ENCODE data around the gene E2F4.

E2F4 gene

DNA sequence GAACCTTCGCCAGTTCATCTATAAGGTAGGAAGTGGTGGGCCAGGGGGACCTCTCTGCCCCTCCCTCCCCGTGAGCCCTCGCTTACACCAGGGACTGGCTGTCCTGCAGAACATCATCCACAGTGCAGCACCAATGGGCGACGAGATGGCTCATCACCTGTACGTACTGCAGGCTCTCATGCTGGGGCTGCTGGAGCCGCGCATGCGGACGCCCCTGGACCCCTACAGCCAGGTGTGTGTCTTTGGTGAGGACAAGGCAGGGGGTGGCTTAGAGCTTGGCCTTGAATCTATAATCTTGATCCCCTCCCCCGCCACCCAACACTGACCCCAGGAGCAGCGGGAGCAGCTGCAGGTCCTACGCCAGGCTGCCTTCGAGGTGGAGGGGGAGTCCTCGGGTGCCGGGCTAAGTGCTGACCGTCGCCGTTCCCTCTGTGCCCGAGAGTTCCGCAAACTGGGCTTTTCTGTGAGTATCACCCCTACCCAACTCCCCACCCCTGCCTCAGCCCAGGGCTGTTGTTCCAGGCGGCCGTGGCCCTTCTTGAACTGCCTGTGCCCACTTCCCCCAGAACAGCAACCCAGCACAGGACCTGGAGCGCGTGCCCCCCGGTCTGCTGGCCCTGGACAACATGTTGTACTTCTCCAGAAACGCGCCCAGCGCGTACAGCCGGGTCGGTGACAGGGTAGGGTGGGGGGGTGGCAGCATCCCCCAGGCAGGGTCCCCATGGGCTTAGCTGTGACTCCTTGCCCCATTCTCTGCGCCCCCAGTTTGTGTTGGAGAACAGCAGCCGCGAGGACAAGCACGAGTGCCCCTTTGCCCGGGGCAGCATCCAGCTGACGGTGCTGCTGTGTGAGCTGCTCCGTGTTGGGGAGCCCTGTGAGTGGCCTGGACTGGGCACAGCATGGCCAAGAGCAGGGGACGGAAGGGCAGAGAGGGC, 9.7 kb downstream of the E2F4 start:
- 0 out of 2 replicates have a peak, but pooled peaks cover 3% of the 10 kb centered on the region for H4K20me1 ChIP-seq (ENCODE audit: insufficient read depth, low read length)
- H3K27me3 ChIP-seq (ENCODE audit: low read depth, low read length) = no peaks in the 10 kb centered on the region
- no peak for TF ChIP-seq EZH2phosphoT487 (IDR thresholded peaks at IDR 0.05; ENCODE audit: low read depth)
- TF ChIP-seq, protein P1, sequence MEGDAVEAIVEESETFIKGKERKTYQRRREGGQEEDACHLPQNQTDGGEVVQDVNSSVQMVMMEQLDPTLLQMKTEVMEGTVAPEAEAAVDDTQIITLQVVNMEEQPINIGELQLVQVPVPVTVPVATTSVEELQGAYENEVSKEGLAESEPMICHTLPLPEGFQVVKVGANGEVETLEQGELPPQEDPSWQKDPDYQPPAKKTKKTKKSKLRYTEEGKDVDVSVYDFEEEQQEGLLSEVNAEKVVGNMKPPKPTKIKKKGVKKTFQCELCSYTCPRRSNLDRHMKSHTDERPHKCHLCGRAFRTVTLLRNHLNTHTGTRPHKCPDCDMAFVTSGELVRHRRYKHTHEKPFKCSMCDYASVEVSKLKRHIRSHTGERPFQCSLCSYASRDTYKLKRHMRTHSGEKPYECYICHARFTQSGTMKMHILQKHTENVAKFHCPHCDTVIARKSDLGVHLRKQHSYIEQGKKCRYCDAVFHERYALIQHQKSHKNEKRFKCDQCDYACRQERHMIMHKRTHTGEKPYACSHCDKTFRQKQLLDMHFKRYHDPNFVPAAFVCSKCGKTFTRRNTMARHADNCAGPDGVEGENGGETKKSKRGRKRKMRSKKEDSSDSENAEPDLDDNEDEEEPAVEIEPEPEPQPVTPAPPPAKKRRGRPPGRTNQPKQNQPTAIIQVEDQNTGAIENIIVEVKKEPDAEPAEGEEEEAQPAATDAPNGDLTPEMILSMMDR (IDR thresholded peaks at IDR 0.05; ENCODE audit: low read depth, low read length) = no peak
- no peaks in the 10 kb centered on the region for H3K79me2 ChIP-seq (ENCODE audit: low read length)
- H2AFZ ChIP-seq (ENCODE audit: low read depth, low read length) = no peak overlapping the region
- H3K9me3 ChIP-seq (ENCODE audit: insufficient read depth, low read length) = no peaks in the 10 kb centered on the region
- no peak overlapping the region for H3K27ac ChIP-seq (ENCODE audit: low read length)
- H3K4me3 ChIP-seq (ENCODE audit: low read length) = no peak overlapping the region
- no peak overlapping the region for H3K9ac ChIP-seq (ENCODE audit: low read length)
- no peak overlapping the region for H3K4me2 ChIP-seq (ENCODE audit: low read length)
- H3K36me3 ChIP-seq (replicated peaks; ENCODE audit: low read depth, low read length) = peaks cover 40% of the 10 kb centered on the region
- no peaks in the 10 kb centered on the region for H3K4me1 ChIP-seq (ENCODE audit: low read length)

DNA sequence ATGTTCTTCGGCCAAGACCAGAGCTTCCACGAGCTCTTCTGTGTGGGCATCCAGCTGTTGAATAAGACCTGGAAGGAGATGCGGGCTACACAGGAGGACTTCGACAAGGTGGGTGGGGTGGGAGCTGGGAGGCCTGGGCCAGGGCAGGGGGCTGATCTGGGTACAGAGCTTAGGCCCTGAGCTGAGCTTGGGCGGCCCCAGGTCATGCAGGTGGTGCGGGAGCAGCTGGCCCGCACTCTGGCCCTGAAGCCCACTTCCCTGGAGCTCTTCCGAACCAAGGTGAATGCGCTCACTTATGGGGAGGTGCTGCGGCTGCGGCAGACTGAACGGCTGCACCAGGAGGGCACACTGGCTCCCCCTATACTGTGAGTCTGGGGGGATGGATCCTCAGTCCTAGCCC, 10.5 kb downstream of the E2F4 start:
- TF ChIP-seq EZH2phosphoT487 (IDR thresholded peaks at IDR 0.05; ENCODE audit: low read depth) = no peak
- TF ChIP-seq, protein P1 (IDR thresholded peaks at IDR 0.05; ENCODE audit: low read depth, low read length) = no peak
- Histone ChIP-seq H3K27me3 (ENCODE audit: low read depth, low read length) (no peaks in the 10 kb centered on the region), H3K4me3 (ENCODE audit: low read length) (no peak overlapping the region), H3K27ac (ENCODE audit: low read length) (no peak overlapping the region), H3K4me1 (ENCODE audit: low read length) (no peaks in the 10 kb centered on the region), H3K36me3 (replicated peaks; ENCODE audit: low read depth, low read length) (peaks cover 34% of the 10 kb centered on the region), H3K9ac (ENCODE audit: low read length) (no peak overlapping the region), H4K20me1 (ENCODE audit: insufficient read depth, low read length) (0 out of 2 replicates have a peak, but pooled peaks cover 3% of the 10 kb centered on the region), H3K79me2 (ENCODE audit: low read length) (no peaks in the 10 kb centered on the region), H3K9me3 (ENCODE audit: insufficient read depth, low read length) (no peaks in the 10 kb centered on the region), H3K4me2 (ENCODE audit: low read length) (no peak overlapping the region), H2AFZ (ENCODE audit: low read depth, low read length) (no peak overlapping the region)

DNA sequence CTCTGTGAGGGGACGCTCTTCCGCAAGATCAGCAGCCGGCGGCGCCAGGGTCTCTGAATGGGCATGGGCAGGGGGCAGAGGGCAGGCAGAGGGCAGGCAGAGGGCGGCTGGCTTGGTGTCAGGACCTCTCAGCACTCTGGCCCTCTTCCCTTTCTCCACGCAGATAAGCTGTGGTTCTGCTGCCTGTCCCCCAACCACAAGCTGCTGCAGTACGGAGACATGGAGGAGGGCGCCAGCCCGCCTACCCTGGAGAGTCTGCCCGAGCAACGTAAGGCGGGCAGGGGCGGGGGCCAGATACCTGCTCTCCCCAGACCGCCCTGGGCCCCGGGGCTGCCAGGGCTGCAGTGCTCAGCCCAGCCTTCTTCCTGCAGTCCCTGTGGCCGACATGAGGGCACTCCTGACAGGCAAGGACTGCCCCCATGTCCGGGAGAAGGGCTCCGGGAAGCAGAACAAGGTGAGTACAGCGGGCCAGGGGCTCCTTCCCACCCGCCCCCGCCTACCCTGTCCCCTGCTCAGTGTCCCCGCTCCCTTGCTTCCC, 11.1 kb downstream of the E2F4 start:
- Histone ChIP-seq H3K4me2 (ENCODE audit: low read length) (no peak overlapping the region), H3K79me2 (ENCODE audit: low read length) (no peaks in the 10 kb centered on the region), H2AFZ (ENCODE audit: low read depth, low read length) (no peak overlapping the region), H4K20me1 (ENCODE audit: insufficient read depth, low read length) (0 out of 2 replicates have a peak, but pooled peaks cover 3% of the 10 kb centered on the region), H3K9me3 (ENCODE audit: insufficient read depth, low read length) (no peaks in the 10 kb centered on the region), H3K27ac (ENCODE audit: low read length) (no peak overlapping the region), H3K27me3 (ENCODE audit: low read depth, low read length) (no peaks in the 10 kb centered on the region), H3K4me3 (ENCODE audit: low read length) (no peak overlapping the region), H3K36me3 (replicated peaks; ENCODE audit: low read depth, low read length) (peaks cover 29% of the 10 kb centered on the region), H3K9ac (ENCODE audit: low read length) (no peak overlapping the region), H3K4me1 (ENCODE audit: low read length) (no peaks in the 10 kb centered on the region)
- TF ChIP-seq, protein P1 (IDR thresholded peaks at IDR 0.05; ENCODE audit: low read depth, low read length) = no peak
- no peak for TF ChIP-seq EZH2phosphoT487 (IDR thresholded peaks at IDR 0.05; ENCODE audit: low read depth)

DNA sequence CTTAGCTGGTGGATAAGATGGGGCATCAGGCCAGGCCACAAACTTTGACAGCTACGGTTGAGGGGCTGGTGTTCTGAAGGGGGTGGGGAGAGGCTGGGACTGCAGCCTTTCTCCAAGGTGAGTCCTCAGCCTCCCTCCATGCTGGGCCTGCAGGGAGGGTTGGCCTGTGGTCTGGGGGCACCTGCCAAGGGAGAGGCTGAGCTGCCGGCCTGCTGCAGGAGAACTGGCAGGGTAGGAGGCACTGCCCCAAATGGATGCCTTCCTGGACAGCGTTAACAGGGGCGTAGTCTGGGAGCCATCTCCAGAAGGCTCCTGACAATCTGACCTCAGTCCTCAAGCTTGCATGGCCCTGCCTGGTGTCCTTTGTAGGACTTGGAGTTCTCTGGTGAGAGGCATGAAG, 12.1 kb downstream of the E2F4 start:
- H3K79me2 ChIP-seq (ENCODE audit: low read length) = no peaks in the 10 kb centered on the region
- no peak overlapping the region for H3K9ac ChIP-seq (ENCODE audit: low read length)
- no peaks in the 10 kb centered on the region for H3K9me3 ChIP-seq (ENCODE audit: insufficient read depth, low read length)
- TF ChIP-seq, protein P1 (IDR thresholded peaks at IDR 0.05; ENCODE audit: low read depth, low read length) = no peak
- TF ChIP-seq EZH2phosphoT487 (IDR thresholded peaks at IDR 0.05; ENCODE audit: low read depth) = no peak
- H3K4me3 ChIP-seq (ENCODE audit: low read length) = no peak overlapping the region
- H4K20me1 ChIP-seq (ENCODE audit: insufficient read depth, low read length) = 0 out of 2 replicates have a peak, but pooled peaks cover 3% of the 10 kb centered on the region
- no peak overlapping the region for H3K4me2 ChIP-seq (ENCODE audit: low read length)
- H3K36me3 ChIP-seq (replicated peaks; ENCODE audit: low read depth, low read length) = peaks cover 21% of the 10 kb centered on the region
- H2AFZ ChIP-seq (ENCODE audit: low read depth, low read length) = no peak overlapping the region
- H3K27me3 ChIP-seq (ENCODE audit: low read depth, low read length) = no peaks in the 10 kb centered on the region
- H3K27ac ChIP-seq (ENCODE audit: low read length) = no peak overlapping the region
- no peaks in the 10 kb centered on the region for H3K4me1 ChIP-seq (ENCODE audit: low read length)
